Measurements from ENCODE around the gene BUD31. TPM values are rescaled to one million over a fixed set of nuclear protein-coding genes. Genes with fewer than 3 reads are reported as not detected.

BUD31 gene
- total RNA-seq, 4 donors from 2014 or later, result 5.0 to 167 (median 50.1) TPM

- intact Hi-C loops (cut with DNase I; ENCODE audit: low total_unique reads) (no loop called here), in situ Hi-C loops (cut with MboI; ENCODE audit: low pct_ligation_motif_present in 1 of 4, low pct_unique_long_range_greater_than_20kb in 1 of 4, low sequenced_read_pairs in 3 of 4) (no loop called here)
- WGBS, 2 donors (ENCODE audit: low coverage in 1 of 2), result 10% methylated on average over 46 of the region's 68 CpGs; no CpG with 5 or more reads in 1 of the 2 donors
Observed at GRCh38 chr7:99392659-99393354, 16.0 kb upstream of the BUD31 start.

DNA sequence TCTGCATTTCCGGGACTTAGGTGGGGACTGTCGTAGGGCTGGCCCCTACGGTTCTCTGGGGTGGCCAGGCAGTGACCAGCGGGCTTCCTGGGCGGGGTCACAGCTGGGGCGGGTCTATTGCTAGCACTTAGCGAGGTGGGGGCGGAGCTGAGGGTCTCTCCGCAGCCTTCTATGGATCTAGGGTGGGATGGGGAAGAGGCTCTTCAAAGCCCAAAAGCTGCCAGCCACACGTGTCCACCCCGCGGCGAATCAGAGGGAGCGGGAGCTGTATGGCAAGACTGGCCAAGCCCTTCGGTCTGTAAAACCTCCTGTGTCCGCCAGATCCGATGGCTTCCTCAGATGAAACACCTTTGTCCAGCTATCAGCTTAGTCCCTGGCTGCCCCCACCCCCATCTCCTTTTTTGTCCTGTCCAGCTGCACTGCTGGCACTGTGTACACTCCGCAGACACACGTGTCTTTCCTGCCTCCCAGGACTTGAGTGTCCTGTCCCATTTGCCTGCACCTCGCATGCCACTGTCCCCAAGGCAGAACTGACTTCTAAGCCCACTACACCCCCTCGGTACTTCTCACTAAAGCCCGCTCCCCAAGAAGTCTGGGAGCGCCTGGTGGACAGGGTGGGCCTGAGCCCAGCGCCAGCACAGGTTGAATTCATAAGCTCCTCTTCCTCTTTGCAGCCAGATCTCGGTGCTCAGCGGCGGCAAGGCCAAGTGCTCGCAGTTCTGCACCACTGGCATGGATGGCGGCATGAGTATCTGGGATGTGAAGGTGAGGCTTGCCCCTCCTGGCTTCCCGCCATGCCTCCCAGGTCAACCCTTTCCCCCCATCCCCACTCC lies 15.2 kb upstream of the BUD31 start:
- intact Hi-C loops (cut with DNase I; ENCODE audit: low total_unique reads), result no loop called here
- H3K4me3 ChIP-seq, result peak overlapping the region; percentile 45 to 59 (median 49)
- TF ChIP-seq POLR2AphosphoS5 (IDR thresholded peaks at IDR 0.05), result no peak
- TF ChIP-seq POLR2A (IDR thresholded peaks at IDR 0.05), result no peak
- no peak for TF ChIP-seq CTCF (IDR thresholded peaks at IDR 0.05)
- no peak for TF ChIP-seq EP300 (IDR thresholded peaks at IDR 0.05; ENCODE audit: low read depth)
- in situ Hi-C loops (cut with MboI; ENCODE audit: low pct_ligation_motif_present in 1 of 4, low pct_unique_long_range_greater_than_20kb in 1 of 4, low sequenced_read_pairs in 3 of 4), result no loop called here
- peaks cover 0 to 27% (median 12%) of the 10 kb centered on the region in 4 donors for H3K36me3 ChIP-seq
- no peak for DNase-seq
- no peaks in the 10 kb centered on the region for H3K27me3 ChIP-seq
- WGBS, 2 donors (ENCODE audit: low coverage in 1 of 2), result 17 to 54% methylated on average over 10 to 29 of the region's 30 CpGs
- H3K4me1 ChIP-seq, result peaks cover 17 to 19% (median 17%) of the 10 kb centered on the region in 4 donors
- H3K27ac ChIP-seq, result peak overlapping the region; percentile 72 to 84 (median 82)
- no peaks in the 10 kb centered on the region for H3K9me3 ChIP-seq

More at GRCh38 chr7:99392659-99393354, 16.0 kb upstream of the BUD31 start:
- no peaks in the 10 kb centered on the region for H3K27me3 ChIP-seq
- DNase-seq, result peak; percentile 91
- TF ChIP-seq POLR2A (IDR thresholded peaks at IDR 0.05), result peak; percentile 50
- TF ChIP-seq EP300 (IDR thresholded peaks at IDR 0.05; ENCODE audit: low read depth), result no peak
- peak; percentile 54 to 75 (median 71) for TF ChIP-seq POLR2AphosphoS5 (IDR thresholded peaks at IDR 0.05)
- H3K27ac ChIP-seq, result peak overlapping the region; percentile 72 to 84 (median 82)
- H3K9me3 ChIP-seq, result no peaks in the 10 kb centered on the region
- peak overlapping the region; percentile 45 to 59 (median 49) for H3K4me3 ChIP-seq
- peaks cover 17 to 19% (median 17%) of the 10 kb centered on the region in 4 donors for H3K4me1 ChIP-seq
- peaks cover 0 to 29% (median 11%) of the 10 kb centered on the region in 4 donors for H3K36me3 ChIP-seq

DNA sequence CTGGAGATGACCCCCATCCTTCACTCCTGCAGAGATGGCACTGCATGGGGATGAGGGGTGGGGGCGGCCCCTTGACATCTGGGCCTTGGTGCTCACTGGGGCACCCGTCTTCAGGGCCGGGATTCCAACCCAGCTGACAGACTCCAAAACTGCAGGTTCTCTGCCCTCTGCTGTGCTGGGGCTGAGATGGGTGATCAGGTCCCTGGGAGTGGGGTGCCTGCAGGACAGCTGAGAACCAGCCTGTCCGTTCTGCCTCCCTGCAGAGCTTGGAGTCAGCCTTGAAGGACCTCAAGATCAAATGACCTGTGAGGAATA lies 14.6 kb upstream of the BUD31 start:
- Histone ChIP-seq H3K36me3 (peaks cover 0 to 27% (median 12%) of the 10 kb centered on the region in 4 donors), H3K27ac (peak overlapping the region in 1 of 4 donors; percentile 83), H3K27me3 (no peaks in the 10 kb centered on the region), H3K4me3 (no peak overlapping the region), H3K9me3 (no peaks in the 10 kb centered on the region), H3K4me1 (peaks cover 17 to 19% (median 17%) of the 10 kb centered on the region in 4 donors)
- TF ChIP-seq POLR2AphosphoS5 (IDR thresholded peaks at IDR 0.05) (no peak), EP300 (IDR thresholded peaks at IDR 0.05; ENCODE audit: low read depth) (no peak), POLR2A (IDR thresholded peaks at IDR 0.05) (no peak), CTCF (IDR thresholded peaks at IDR 0.05) (no peak)
- no peak for DNase-seq
- intact Hi-C loops (cut with DNase I; ENCODE audit: low total_unique reads), result no loop called here
- 93% methylated on average over 4 of the region's 4 CpGs; no CpG with 5 or more reads in 1 of the 2 donors for WGBS, 2 donors (ENCODE audit: low coverage in 1 of 2)
- in situ Hi-C loops (cut with MboI; ENCODE audit: low pct_ligation_motif_present in 1 of 4, low pct_unique_long_range_greater_than_20kb in 1 of 4, low sequenced_read_pairs in 3 of 4), result no loop called here

DNA sequence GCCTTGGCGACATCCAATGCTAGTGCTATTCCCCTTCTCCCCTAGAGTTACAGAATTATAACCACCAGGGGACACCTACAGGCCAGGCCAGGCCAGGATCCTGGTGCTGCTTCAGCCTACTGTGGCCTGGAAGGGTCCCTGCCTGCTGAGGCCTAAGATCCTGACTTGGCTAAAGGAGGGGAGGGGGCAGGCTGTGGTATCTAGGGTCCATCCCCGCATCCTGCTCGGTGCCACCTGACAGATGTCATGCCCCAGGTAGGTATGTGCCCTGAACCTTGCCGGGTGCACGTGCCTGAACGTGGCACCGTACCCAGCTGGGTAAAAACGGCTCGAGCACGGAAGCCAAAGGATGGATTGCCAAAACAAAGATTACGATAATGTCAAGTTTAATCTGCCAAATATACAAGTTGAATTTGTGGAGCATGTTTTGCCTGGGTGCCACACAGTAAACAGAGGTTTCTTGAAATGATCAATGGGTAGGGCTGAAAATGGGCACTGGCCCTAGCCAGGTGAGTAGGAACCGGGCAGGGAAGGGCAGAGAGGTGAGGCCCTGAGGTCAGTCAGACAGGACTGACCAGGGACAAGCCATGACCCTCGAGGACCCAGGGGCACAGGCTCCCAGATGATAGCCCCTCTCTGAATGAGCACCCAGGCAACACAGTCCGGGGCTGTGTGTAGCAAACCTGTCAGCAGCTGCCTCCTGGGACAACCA lies 13.0 kb upstream of the BUD31 start:
- intact Hi-C loops (cut with DNase I; ENCODE audit: low total_unique reads) (no loop called here), in situ Hi-C loops (cut with MboI; ENCODE audit: low pct_ligation_motif_present in 1 of 4, low pct_unique_long_range_greater_than_20kb in 1 of 4, low sequenced_read_pairs in 3 of 4) (no loop called here)
- H3K27me3 ChIP-seq, result no peaks in the 10 kb centered on the region
- TF ChIP-seq POLR2AphosphoS5 (IDR thresholded peaks at IDR 0.05) (no peak), POLR2A (IDR thresholded peaks at IDR 0.05) (no peak), EP300 (IDR thresholded peaks at IDR 0.05; ENCODE audit: low read depth) (no peak), CTCF (IDR thresholded peaks at IDR 0.05) (no peak)
- H3K9me3 ChIP-seq, result no peaks in the 10 kb centered on the region
- DNase-seq, result no peak
- H3K27ac ChIP-seq, result no peak overlapping the region
- H3K4me1 ChIP-seq, result peaks cover 17 to 19% (median 17%) of the 10 kb centered on the region in 4 donors
- 69 to 88% methylated on average over 3 to 14 of the region's 14 CpGs for WGBS, 2 donors (ENCODE audit: low coverage in 1 of 2)
- H3K4me3 ChIP-seq, result no peak overlapping the region
- peaks cover 0 to 25% (median 8%) of the 10 kb centered on the region in 4 donors for H3K36me3 ChIP-seq

Data from transverse colon (tissue), 4 donors.